GM19193 (cell line): Measurements from ENCODE around the gene ZMIZ1.

ENCODE experiments used
- POLR2A ChIP-seq: IDR thresholded peaks from 4 replicates; pipeline ENCODE4 v1.6.1; 2011; ENCODE audit not compliant: insufficient read depth, insufficient read length; ENCODE audit errors: extremely low read depth

ZMIZ1 gene

DNA sequence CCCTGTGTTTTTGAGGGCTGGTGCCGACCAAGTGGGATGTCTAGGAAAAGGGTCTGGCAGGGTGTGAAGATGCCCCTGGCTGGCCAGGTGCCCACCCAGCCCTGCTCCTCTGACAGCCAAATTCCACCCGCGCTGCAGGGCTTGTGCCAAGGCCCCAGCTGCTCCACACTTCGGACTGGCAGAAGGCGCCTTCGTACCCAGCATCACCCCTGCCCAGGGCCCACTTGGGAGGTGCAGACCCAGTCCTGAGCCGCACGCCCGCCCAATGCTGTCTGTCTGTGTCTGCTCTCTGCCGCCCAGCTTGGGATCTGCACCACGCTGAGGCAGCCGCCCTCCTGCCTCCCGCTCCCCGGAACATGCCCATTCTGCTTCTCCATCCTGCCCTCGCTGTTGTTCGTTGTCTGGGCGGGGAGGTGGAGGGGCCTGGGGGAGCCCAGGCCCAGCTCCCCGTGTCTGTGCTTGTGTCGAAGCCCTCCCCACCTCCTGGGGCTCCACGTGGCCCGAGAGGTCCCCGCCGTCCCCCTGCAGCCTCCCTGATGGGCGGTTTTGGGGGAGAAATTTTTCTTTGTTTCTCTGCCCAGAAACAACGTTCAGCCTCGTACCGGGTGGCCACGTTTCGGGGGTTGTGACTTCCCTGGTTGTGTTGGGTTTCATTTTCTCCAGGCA is 241.6 kb downstream of the ZMIZ1 start:
- no peak for TF ChIP-seq POLR2A

GRCh38 chr10:79310911-79311573 is 242.3 kb downstream of the ZMIZ1 start:
- TF ChIP-seq POLR2A = no peak

DNA sequence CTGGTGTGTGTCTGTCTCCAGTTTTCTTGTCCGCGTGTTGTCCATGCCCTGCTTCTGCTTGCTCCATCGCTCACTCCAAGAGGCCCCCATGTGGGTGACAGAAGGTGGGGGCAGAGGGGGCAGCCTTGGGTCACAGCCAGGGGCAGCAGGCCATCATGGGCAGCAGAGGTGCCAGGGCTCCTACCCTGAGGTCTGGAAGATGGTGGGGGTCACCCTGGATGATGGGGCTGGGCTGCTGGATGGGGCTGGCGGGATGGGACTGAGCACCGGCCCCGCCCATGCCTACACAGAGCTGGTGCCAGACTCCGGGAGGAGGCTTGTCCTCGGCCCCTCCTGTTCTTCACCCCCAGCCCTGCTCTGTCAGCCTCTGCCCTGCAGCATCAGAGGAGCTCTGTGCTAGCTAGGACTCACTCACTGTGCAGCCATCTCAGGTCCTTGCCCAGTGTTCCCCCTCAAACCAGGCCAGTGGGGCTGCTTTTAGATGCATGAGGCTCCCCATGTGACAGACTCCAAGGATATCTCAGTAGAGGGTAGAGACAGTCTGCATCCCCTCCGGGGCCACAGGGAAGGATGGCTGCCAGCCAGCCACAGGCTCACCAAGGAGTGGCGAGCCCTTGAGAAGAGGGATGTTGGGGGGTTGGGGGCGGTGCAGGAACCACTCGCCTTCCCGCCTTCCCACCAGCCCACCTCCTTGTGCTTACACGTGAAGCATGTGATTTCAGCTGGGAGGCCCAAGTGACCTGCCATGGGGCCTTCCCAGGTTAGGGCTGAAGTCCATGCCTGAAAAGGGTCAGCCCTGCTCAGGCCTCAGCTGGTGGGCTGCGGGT is 243.0 kb downstream of the ZMIZ1 start:
- no peak for TF ChIP-seq POLR2A

DNA sequence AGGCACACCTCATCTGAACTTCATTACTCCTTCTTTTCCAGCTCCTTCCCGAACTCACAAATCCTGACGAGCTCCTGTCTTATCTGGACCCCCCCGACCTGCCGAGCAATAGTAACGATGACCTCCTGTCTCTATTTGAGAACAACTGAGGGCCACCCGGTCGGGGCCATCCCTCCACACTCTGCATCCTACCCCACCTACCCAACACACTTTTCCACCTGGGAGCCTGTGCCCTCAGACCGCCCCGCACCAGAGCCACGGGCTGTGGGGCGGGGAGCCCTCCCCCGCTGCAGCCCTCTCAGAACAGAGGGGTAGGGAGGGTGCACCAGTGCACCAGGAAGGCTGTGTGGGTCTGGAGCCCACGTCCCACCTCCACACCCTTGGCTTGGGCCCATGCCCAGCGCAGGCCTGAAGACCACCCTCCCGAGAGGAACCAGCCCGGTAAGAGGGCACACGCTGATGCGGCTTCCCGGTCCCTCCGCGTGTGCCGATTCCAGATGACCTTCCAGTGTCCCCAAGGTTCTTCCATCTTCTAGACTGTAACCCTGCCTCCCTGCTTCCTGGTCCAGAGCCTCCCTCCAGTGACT is 243.9 kb downstream of the ZMIZ1 start:
- no peak for TF ChIP-seq POLR2A

GRCh38 chr10:79313320-79313719 is 244.6 kb downstream of the ZMIZ1 start:
- TF ChIP-seq POLR2A = no peak

DNA sequence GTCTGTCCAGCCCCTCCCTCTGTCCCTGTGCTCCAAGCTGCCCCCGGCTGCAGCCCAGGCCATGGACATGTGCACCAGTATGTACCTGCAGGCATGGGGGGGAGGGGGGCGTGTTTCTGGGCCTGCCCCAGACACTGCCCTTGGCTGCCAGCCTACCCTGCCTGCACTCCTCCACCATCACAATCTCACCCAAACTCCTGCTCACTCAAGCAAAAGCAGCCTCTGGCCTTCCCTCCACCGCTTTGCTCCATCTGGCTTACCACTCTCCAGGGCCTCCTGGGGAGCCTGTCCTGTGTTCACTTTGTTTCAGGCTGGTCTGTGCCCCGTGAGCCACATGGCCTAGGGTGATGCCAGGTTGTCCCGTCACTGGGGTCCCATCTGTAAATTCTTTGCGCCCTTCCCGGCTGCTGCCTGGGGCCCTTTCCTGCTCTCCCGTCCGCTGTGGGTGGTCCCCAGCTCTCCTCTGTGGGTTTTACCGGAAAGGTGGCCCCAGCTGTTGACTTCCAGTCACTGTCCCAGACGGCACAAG is 245.2 kb downstream of the ZMIZ1 start:
- TF ChIP-seq POLR2A = no peak

DNA sequence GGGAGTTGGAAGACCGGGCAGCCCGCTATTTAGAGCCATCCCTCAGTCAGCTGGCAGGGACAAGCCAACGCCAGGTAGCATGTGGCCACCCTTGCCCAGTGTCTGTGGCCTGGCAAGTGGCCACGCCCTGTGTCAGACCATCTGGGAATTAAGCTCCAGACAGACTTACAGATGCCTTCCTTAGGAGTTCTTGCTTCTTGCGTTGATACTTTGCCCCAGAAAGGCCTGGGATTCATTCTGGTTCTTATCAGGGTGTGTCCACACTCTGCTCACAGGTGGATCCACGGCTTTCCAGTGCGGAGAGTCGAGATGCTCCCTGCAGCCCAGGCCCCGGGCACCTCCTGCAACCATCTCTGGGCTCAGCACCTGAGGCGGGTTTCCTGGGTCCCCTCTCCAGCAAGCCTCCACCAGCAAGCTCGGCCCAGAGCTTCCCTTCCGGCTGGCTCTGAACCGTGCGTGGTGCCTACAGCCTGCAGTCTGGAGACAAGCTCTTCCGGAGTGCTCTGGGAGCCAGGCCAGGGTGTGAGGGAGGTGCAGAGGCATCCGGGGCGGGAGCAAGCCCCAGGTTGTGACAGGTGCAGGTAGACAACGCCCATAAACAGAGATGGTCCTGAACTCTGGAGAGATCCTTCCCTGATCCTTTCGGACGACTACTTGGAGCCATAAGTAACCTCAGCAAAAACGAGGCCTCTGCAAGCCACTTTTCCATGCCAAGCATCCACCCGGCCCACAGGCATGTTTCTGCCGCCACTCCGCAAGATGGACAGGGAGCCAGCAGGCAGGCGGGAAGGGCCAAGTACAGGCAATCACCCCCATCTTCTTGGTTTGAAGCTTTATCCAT is 246.2 kb downstream of the ZMIZ1 start:
- no peak for TF ChIP-seq POLR2A

GRCh38 chr10:79315602-79315920 is 246.8 kb downstream of the ZMIZ1 start:
- TF ChIP-seq POLR2A = no peak

GRCh38 chr10:79316671-79317431 is 248.1 kb downstream of the ZMIZ1 start:
- no peak for TF ChIP-seq POLR2A

GRCh38 chr10:79318369-79318768 is 249.6 kb downstream of the ZMIZ1 start:
- TF ChIP-seq POLR2A = no peak

- no peak for TF ChIP-seq POLR2A
Measured at GRCh38 chr10:79319115-79319771, 250.5 kb downstream of the ZMIZ1 start.

GRCh38 chr10:79320316-79320715 is 251.6 kb downstream of the ZMIZ1 start:
- no peak for TF ChIP-seq POLR2A

GRCh38 chr10:79320820-79321493 is 252.2 kb downstream of the ZMIZ1 start:
- TF ChIP-seq POLR2A = no peak
